Fibroblast of upper back skin (primary cell): ENCODE data around the gene CYB5A.

Source experiments
- DNase-seq: peaks from one replicate; pipeline ENCODE4 v3.0.0-alpha.2; 2013

Gene CYB5A

DNA sequence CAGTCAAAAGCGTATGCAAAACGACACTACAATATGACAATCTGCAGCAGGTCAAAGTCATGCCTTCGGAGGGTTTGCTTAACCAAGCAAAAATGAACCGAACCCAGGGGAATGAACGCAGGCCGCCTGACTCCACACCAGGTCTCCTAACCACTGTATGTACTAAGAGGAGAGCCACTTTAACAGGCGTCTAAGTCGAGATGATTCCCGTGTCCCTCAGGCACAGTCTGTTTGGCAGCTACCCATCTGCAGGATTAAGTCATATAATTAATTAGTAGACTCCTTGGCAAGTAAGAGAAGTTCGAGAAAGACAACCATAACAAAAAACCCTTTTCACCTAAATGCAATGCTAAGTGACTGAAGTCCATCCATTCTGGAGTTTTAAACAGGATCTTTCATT is 15.2 kb downstream of the CYB5A start:
- DNase-seq = no peak

DNA sequence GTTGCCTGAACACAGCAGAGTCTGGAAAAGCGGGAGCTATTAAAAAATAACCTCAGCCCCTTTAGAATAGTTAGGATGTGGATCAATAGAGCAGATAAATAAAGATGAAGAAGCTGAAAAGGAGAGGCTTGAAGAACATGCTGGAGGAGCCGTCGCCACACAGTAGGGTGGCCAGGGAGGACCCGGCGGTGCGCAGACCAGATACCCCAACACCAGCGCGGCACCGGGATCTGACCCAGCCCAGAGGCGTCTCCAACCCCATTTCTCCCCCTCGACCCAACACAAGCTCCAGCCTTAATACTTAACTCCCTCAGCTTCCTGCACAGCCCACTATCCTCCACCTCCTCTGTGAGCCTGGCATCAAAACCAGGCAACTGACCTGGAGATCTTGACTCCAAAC is 16.0 kb downstream of the CYB5A start:
- no peak for DNase-seq

DNA sequence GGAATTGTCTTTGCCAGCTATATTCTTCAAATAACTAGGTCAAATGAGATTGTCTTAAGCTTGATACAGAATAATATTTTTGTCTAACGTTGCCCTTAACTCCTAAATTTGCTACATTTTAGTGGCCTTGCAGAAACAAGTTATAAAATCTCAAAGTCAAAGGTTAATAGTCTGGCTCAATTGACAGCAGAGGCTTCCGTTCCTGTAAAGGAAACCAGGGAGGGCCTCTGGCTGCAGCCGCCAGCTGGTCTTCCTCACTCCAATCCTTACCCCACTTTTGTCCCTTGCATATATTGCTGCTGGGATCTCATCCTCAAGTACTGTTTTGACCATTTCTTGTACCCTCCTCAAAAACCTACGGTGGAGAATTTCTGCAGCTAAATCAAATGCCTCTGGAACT is 17.1 kb downstream of the CYB5A start:
- DNase-seq = no peak

DNA sequence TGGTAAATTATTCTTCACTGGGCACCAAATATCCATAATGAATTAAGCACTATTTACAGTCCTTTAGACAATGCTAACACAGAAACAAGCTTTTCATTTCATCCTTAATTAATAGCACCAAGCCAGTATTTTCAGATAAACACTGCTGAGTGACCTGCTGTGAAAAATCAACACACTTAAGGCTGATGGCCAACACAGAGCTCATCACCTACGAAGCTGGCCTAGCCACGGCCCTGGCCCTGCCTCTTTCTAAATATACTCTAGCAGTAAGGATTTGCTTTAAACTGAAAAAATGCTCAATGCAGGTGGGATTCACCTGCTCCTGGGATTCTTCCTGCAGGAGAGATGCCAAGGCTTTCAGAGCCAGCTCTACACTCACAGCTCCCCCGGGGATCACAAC is 18.4 kb downstream of the CYB5A start:
- DNase-seq = no peak

DNA sequence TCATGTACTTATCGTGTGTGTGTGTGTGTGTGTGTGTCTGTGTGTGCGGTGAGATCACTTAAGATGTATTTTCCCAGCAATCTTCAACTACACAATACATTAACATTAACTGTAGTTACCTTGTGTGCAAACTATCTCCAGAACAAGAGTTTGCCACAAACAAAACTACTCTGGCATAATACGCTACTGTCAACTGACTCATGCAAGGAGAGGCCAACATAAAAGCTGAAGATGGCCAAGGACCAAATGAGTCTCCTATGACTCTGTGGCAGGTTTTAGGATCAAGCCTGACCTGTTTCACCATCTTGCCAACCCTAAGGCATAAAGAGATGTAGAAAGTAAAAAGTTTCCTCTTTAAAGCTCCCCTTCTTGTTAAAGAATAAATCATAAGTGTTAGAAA is 20.1 kb downstream of the CYB5A start:
- no peak for DNase-seq

DNA sequence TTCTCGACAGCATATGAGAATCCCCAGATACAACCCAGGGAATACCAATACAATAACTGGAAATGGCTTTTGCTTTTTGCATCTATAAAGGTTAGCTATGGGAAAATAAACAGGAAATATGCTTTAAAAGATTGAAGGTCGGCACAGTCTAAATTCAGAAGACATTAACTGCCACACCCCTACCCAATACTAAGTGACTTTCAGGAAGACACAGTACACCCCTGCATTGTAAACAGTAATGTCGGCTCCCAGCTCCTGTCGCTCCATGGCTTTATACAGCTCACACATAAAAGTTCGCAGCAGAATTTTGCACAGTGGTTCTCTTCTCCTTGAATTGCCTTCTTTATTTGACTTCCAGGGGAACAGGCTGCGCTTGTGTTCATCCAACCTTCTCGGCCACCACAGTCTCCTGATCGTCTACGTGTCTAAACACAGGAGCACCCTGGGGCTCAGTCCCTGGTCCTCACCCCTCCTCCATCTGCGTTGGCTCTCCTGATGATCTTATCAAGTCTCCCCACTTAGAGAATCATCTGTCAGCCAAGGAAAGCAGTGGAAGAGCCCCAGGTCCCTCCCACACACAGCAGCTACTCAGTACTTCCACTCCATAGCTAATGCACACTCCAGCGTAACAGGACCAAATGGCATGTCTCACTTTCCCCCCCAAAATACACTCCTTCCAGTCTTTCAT is 22.7 kb downstream of the CYB5A start:
- no peak for DNase-seq

DNA sequence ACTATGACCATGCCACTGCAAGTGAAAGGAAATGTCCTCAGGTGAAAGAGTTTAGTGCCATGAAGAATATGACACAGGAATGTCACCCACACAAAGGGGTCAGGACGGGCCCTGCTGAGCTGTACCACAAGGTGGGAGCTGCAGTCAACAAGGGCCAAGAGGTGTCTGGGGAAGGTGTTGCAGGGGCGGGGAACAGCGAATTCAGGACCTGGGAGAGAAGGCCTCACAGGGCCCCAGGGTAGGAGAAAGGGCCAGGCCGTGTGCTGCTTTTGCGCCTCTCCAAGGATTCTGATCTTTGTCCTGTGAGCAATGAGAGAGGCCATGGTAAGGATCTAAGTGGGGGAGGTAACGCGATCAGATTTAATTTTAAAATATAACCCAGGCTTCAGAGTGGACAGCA is 23.6 kb downstream of the CYB5A start:
- no peak for DNase-seq

DNA sequence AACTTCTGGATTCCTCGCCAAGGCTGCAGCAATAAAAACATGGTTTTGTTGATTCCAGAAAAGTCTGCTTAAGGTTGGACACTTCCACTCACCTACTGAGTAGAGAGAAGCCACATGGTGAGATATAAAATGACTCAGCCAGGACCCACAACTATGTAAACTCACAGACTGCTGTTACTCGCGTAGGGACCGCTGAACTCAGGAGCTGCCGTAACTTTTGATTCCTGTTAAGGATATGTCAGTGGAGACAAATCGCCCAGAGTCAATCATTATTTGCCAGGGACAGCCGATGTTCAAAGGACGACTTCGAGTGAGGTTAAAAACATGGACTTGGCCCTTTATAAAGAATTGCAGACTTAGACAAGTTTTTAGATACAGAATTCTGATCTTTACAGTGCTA is 25.6 kb downstream of the CYB5A start:
- DNase-seq = peak; percentile 14

DNA sequence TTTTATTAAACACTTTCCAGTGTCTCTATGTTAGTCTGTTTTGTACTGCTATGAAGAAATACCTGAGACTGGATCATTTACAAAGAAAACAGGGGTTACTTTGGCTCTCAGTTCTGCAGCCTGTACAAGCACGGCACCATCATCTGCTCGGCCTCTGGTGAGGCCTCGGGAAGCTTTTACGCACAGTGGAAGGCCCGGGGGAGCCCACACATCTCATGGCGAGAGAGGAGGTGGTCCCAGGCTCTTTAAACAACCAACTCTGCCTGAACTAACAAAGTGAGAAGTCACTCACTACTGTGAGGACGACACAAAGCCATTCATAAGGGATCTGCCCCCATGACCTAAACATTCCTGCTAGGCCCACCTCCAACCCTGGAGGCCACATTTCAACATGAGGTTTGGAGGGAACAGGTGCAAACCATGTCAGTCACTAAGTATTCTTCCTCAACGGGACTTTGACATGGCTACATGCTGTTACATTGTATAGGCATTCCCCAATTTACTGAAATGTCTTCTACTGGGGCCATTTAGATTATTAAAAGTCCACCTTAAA is 26.1 kb downstream of the CYB5A start:
- no peak for DNase-seq

DNA sequence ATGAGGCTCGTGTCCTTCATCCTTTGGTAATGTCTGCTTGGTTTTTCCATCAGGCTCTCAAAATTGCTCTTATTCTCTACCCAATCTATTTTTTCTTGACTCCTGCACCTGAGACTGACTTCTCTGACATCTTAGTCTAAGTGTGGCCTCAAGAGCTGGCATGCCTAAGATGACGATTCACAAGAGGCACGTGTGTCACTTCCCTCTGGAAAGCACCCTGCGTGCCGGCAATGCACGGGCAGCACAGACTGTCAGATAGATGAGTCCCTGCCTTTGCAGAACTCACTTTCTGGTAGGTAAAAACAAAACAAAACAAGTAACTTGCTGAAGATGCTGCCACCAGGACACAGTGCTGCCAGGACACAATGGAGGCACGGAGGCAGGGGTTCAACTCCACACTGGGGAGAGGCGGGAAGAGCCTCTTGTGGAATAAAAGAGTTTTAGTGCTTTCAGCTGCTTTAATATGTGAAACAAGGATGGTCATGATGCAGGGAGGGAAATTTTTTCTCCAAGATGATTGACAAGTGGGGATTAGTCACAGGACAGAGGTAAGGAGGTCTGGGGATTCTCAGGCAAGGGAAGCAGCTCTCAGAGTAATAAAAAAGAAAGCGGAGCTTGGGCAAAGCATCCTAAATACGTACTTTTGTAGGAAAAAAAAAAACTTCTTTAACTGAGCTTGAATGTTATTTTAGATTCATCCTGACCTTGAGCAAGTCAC is 27.3 kb downstream of the CYB5A start:
- DNase-seq = no peak

DNA sequence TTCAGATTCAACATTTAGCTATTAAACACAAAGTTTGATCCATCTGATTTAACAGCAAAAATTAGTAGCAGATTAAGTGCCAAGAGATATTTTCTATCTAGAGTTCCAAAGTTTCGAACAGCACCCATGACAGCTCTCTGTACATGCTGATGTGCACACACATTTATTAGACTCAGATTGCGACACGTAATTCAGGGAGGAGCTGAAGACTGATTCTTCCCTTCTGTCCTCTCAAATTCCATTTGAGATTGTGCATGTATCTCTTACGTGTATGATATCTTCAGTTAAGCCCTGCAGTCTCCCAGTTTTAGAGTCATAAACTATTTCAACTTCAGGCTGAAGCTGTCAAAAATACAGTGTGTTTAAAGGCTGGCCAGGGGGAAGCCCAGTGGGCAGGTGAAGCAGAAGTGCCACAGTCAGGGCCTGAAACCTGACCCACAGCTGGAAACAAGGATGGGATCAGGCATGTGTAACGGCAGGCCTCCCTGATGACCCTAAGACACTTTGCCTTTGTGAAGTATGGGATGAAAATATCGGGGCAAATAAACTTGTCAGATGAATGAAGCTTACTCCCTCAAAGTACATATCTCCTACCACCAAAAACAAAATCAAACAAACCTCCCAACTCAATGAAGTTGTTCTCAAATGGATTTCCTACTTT is 30.6 kb downstream of the CYB5A start:
- no peak for DNase-seq

DNA sequence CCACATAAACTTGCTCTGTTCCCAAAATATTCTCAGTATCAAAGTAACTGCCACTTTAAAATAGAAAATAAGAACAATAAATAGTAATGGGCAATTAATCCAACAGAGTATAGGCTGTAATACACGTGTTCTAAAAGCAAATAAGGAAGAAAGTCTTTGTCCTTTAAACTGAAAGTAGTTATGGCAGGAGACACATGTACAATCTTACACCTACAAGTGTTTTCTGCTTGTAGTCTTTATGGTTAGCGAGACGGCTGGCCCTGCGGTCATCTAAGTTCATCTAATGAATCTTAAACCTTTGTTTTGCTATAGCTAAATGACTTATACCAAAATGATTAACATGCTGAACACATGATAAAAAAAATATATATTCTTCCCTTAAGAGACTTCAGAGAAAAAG is 32.4 kb downstream of the CYB5A start:
- no peak for DNase-seq

DNA sequence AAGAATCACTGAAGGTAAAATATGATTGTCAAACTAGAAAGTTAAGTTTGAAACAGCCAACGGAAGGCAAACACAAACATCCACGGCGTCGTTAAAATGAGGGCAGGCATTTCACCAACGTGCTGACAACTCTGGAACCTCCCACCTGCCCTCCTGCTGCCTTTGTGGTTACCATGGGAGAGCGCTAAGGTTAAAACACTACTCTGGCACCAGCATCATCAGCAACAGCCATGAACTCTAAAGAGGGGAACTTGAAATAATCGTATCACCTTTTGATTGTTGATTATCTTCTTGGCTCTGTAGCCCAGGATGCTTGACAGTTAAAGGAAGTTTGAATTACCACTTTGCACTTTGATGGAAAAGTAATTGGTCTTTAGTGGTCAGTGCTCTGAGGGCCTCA is 34.7 kb downstream of the CYB5A start:
- no peak for DNase-seq

DNA sequence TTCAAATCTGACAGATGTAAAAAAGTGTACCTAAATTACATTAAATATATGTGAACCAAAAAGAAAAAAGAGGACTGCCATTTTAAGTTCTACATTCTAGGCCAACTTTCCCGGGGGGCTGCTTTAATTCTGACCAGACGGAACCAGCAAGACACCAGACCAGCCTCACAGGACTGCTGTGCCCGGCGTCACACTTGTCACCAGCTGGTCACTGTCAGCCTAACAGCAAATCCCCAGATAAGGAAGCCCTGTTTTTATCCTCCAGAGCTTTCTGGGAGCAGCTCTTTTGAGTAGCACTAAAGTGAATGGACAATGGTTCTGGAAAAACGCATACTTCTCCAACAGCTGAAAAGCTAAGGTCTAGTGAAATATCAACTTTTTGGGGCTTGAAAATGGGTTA is 35.6 kb downstream of the CYB5A start:
- DNase-seq = no peak

DNA sequence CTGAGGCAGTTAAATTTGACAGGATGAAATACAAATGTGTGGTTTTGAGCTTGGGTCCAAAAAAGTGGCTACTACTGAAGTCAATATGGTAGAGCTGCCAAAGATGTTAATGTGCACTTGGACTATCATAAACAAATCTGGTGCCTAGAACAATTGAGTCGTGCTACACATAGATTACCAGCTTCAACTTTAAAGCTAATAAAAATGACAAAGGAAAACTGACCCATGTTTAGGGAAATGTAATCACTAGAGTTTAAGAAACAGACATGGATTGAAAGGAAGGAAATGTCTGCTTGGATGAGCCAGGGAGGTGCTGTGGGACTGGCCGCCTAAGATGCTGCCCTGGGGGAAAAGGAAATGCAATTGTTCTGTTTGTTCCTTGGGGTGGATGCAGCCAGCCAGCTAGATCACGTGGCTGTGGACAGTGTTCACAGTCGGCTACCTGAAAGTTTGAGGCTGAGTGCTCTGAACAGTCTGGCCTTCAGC is 36.6 kb downstream of the CYB5A start:
- peak; percentile 26 for DNase-seq

DNA sequence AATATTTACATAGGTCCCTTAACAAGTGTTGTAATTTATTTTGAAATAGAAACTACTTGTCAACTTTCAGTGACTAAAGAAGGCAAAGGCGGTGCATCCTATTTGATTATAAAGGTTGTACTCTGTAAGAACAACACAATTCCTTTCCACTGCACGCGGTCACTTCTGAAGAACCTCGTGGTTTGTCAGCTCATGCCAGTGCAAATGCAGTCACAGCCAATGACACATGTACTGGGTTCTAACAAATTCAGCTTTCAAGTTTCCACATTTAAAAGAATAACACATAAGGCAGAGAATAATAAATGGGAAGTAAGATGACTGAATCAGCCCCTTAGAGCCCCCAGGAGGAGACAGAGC is 39.7 kb downstream of the CYB5A start:
- peak; percentile 35 for DNase-seq

DNA sequence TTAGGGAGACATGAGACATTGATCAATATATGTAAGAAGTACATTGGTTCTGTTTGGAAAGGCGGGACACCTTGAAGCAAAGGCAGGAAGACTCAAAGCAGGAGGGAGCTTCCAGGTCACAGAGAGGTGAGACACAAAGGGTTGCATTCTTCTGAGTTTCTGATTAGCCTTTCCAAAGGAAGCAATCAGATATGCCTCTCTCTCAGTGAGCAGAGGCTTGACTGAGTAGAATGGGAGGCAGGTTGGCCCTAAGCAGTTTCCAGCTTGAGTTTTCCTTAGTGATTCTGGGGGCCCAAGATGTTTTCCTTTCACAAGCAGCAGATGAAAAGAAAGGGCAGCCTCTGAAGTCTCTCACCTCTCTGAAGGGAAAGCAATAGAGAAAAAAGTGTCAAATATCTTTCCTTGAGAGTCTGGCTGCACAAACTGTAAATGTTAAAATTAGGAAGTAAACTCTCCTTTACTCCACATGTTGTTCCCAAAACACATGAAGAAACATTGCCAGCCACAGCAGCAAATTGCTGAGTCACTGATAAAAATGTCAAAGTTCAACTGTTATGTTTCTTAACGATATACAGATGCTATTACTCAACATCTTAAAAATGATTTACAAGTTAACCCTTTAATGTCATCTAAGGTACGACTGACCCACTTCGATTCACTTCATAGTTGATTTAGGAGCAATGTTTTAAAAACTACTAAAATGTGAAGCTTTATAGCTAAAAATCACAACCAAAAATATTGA is 40.3 kb downstream of the CYB5A start:
- peak; percentile 65 for DNase-seq

DNA sequence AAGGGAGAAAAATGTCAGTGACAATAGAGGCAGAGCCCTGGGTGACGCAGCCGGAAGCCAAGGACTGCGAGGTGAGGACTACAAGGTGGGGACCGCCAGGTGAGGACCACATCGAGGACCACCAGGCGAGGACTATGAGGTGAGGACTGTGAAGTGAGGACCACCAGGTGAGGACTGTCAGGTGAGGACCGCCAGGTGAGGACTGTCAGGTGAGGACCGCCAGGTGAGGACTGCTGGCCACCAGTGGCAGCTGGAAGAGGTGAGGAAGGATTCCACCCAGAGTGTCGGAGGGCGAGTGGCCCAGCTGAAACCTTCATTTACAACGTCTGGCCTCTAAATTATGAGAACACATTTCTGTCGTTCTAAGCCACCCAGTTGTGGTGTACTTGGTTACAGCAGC is 41.6 kb downstream of the CYB5A start:
- DNase-seq = no peak

DNA sequence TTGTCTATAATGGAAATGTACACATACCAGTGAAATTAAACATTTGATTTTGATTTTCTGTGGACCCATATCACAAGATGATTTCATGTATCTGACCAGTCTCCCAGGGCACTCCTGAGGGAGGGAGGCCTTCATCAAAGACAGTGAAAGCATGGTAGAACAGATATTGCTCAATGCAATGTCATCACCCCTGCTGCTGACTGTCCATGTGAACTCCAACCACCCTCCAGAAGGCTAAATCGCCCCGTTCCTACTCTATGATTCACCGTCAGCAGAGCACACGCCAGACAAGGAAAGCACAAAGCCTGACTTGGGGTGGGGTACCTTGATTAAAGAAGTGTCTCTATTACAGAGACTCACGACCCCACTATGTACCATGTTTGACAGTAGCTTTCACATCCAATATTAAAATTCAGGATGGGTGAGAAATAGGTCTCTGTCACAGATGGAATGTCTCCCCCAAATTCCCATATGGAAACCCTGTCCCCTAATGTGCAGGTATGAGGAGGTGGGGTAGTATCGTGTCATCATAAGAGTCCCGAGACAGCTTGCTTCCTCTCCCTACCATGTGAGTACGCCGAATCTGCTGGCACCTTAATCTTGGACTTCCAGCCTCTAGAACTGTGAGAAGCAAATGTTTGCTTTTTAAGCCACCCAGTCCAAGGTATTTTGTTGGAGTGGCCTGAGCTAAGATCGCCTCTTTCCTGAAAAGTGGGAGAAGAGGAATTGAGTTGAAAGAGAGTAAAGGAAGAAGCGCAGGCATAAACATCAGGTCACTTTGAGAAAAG is 42.4 kb downstream of the CYB5A start:
- DNase-seq = peak; percentile 67

DNA sequence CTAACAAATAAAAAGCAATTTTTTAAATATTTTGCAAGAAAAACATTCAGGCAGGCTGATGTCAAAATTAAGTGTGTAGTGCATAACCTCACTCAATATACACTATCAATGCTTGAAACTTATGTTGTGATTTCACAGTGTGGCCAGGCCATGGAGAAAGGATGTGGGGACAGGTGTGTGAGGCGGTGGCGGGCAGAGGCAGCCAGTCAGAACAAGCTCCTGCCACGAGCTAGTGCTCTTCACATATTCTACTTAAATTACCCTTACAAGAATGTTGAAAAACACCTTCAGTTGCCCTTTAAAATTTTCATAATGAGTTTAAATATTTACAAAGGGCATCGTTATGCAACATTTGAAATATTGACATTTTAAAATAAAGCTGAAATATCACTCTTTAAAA is 43.2 kb downstream of the CYB5A start:
- no peak for DNase-seq

DNA sequence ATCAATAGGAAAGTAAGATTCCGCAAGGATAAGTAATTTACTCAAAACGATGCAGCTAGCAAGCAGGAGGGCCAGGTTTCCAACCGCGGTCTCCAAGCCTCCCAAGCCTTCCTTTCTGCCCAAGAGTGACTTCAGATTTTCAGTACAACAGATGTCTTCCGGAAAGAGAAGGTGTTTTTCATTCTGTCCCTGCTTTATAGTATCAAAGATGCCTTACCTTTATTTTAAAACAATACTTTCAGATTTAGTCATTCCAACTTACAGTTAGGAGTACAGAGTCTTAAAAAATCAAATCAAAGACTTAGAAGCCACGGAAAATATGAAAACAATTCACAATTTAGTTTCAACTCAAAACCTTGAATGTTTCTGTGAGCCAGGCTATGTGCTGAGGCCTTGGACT is 43.6 kb downstream of the CYB5A start:
- DNase-seq = no peak

DNA sequence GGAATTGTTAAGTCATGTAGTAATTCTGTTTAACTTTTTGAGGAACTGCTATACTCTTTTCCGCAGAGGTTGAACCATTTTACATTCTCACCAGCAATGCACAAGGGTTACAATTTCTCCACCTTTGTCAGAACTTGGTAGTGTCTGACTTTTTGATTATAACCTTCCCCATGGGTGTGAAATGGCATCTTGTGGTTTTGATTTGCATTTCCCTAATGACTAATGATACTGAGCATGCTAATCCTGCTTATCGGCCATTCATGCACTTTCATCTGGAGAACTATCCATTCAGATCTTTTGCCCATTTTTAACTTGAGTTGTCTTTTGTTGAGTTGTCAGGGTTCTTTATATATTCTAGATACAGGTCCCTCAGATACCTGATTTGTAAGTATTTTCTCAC is 47.2 kb downstream of the CYB5A start:
- DNase-seq = no peak
